Panc1 (cell line): ENCODE measurements around the gene RNF34. TPM values are rescaled to one million over a fixed set of nuclear protein-coding genes. Genes with fewer than 3 reads are reported as not detected.

ENCODE experiments used
- ATAC-seq: fragments of 200-7000 bp; cut with Tn5 transposase; 2 replicates; pipeline ENCODE4 v1.9.1; 2020; ENCODE audit warnings: mild to moderate bottlenecking, moderate library complexity
- BruUV-seq: library from RNA; stranded (reverse); fragments of 400-500 nt; replicated peaks from 2 replicates; lab custom pipeline; 2021; lab: Mats Ljungman, UMichigan
- CTCF ChIA-PET: fragments of 300-600 bp; sonication (Branson Sonifier 250); formaldehyde crosslinking; loops from one replicate; lab custom pipeline; 2022; ENCODE audit warnings: antibody characterized with exemption; lab: Charles Lee
- POLR2A ChIA-PET: fragments of 300-600 bp; sonication (Branson Sonifier 250); formaldehyde crosslinking; loops from one replicate; lab custom pipeline; 2022; ENCODE audit warnings: antibody characterized with exemption; lab: Charles Lee
- DNase-seq: peaks from one replicate; pipeline ENCODE4 v3.0.0-alpha.2; 2010; ENCODE audit warnings: low read depth, low spot score
- H3K27ac ChIP-seq: 2 replicates; pipeline ENCODE4 v1.5.1; 2011; ENCODE audit warnings: mild to moderate bottlenecking, low read length, inconsistent platforms
- H3K27me3 ChIP-seq: fragments of 200-500 bp; sonication (Bioruptor generic); 2 replicates; pipeline ENCODE4 v1.6.0; 2014; ENCODE audit warnings: low read length, inconsistent platforms; ENCODE audit not compliant: control insufficient read depth, insufficient read depth
- H3K36me3 ChIP-seq: fragments of 200-500 bp; sonication (Bioruptor generic); 2 replicates; pipeline ENCODE4 v1.5.1; 2014; ENCODE audit warnings: inconsistent platforms, mild to moderate bottlenecking, low read length, moderate library complexity; ENCODE audit not compliant: control insufficient read depth, insufficient read depth
- H3K4me1 ChIP-seq: 2 replicates; pipeline ENCODE4 v1.5.1; 2011; ENCODE audit warnings: inconsistent platforms, mild to moderate bottlenecking, low read length, moderate library complexity; ENCODE audit not compliant: control insufficient read depth, insufficient read depth
- H3K4me3 ChIP-seq, 2 experiments: 2 replicates each; pipeline ENCODE4 v1.5.1; 2011 to 2012; ENCODE audit warnings: low read depth in 2 of 2, low read length in 2 of 2, mild to moderate bottlenecking in 2 of 2, inconsistent platforms in 1 of 2, moderate library complexity in 1 of 2
- H3K9me3 ChIP-seq: fragments of 200-500 bp; sonication (Bioruptor generic); 2 replicates; pipeline ENCODE4 v1.5.1; 2014; ENCODE audit warnings: low read depth, mild to moderate bottlenecking, inconsistent platforms, low read length, moderate library complexity; ENCODE audit not compliant: control insufficient read depth, insufficient read depth
- POLR2AphosphoS5 ChIP-seq: IDR thresholded peaks from 2 replicates; pipeline ENCODE4 v1.6.1; 2012; ENCODE audit warnings: mild to moderate bottlenecking, low read depth, low read length, moderate library complexity
- SIN3A ChIP-seq: IDR thresholded peaks from 2 replicates; pipeline ENCODE4 v1.6.1; 2012; ENCODE audit warnings: low read depth, mild to moderate bottlenecking, low read length, moderate library complexity, borderline replicate concordance; ENCODE audit not compliant: insufficient read depth
- TCF7L2 ChIP-seq: IDR thresholded peaks from 2 replicates; pipeline ENCODE4 v1.6.1; 2011; ENCODE audit warnings: mild to moderate bottlenecking, low read depth, low read length, inconsistent platforms
- in situ Hi-C: cut with HindIII; loops from 2 replicates; pipeline ENCODE4 v1.10.0; 2016; ENCODE audit warnings: low sequenced_read_pairs, low pct_unique_long_range_greater_than_20kb
- intact Hi-C: fragments of 100-400 bp; cut with micrococcal nuclease; formaldehyde crosslinking; loops from one replicate; pipeline ENCODE4 v1.10.0; 2022; ENCODE audit not compliant: unreplicated experiment
- microRNA-seq: library from miRNA; unstranded; fragments of <30 nt; microRNA quantifications from one replicate; pipeline ENCODE4 v1.1.0, GENCODE V29; 2020; ENCODE audit not compliant: unreplicated experiment
- total RNA-seq: library from RNA; stranded (reverse); gene quantifications from one replicate; pipeline ENCODE4 v1.2.1, GENCODE V29; 2021; ENCODE audit not compliant: unreplicated experiment

RNF34 gene
- total RNA-seq, 1 experiment from 2014 or later: 52.4 TPM

- in situ Hi-C loops: no loop called here
- ChIA-PET POLR2A (no interaction called here), CTCF (no interaction called here)
- no peaks in the 10 kb centered on the region for H3K27me3 ChIP-seq
- TF ChIP-seq TCF7L2 (no peak), SIN3A (no peak), POLR2AphosphoS5 (no peak)
- DNase-seq (no peak), ATAC-seq (no peak)
- no peaks in the 10 kb centered on the region for H3K36me3 ChIP-seq
- no peaks in the 10 kb centered on the region for H3K4me1 ChIP-seq
- H3K4me3 ChIP-seq: no peak overlapping the region
- H3K9me3 ChIP-seq: no peaks in the 10 kb centered on the region
- no peak overlapping the region for H3K27ac ChIP-seq
- intact Hi-C loops: no loop called here
- no TSS peak for BruUV-seq
Observed at GRCh38 chr12:121472150-121472905, 72.4 kb downstream of the RNF34 start.

Small RNA genes within 50 kb of the gene (microRNA-seq; reads per million reads assigned to microRNA genes)
- gene MIR7107: not detected

Other genes starting within 250 kb of the RNF34 start
- gene P2RX4, start 190.0 kb upstream of the RNF34 start, total RNA-seq: 12.4 TPM
- 37.8 TPM for gene CAMKK2, start 103.4 kb upstream of the RNF34 start, total RNA-seq
- gene ANAPC5, start 47.7 kb upstream of the RNF34 start, total RNA-seq: 101 TPM
- gene KDM2B, start 180.9 kb downstream of the RNF34 start, total RNA-seq: 27.5 TPM
- gene ORAI1, start 226.4 kb downstream of the RNF34 start, total RNA-seq: 36.7 TPM